Activated CD8-positive, alpha-beta memory T cell treated with anti-CD3 and anti-CD28 coated beads, Interleukin-2, amount 10 ng/mL, durations not matched to agents 7 days and 5 days (primary cell): ENCODE results near the gene MPV17L. TPM values are rescaled to one million over a fixed set of nuclear protein-coding genes. Genes with fewer than 3 reads are reported as not detected.
"Not testable (repeated sequence)": the region's sequence is repeated elsewhere in the genome, so short reads cannot be mapped to it uniquely, and the experiment has no call there.

Experiments
- ATAC-seq: fragments of 150-1000 bp; cut with Tn5 transposase; one replicate; pipeline ENCODE4 v1.10.0; 2021; ENCODE audit warnings: moderate library complexity
- CTCF ChIA-PET: fragments of 350-600 bp; sonication (Branson Sonifier 250); formaldehyde crosslinking; loops from one replicate; lab custom pipeline; 2021; ENCODE audit warnings: antibody characterized with exemption; lab: Charles Lee
- DNase-seq: peaks from one replicate; pipeline ENCODE4 v3.0.0-alpha.2; 2020
- H3K27ac Mint-ChIP-seq: one replicate; pipeline ENCODE4 v1.8.0; 2021; ENCODE audit warnings: mild to moderate bottlenecking, mixed read lengths
- H3K27me3 Mint-ChIP-seq: one replicate; pipeline ENCODE4 v1.8.0; 2021; ENCODE audit warnings: mixed read lengths
- H3K36me3 Mint-ChIP-seq: one replicate; pipeline ENCODE4 v1.8.0; 2021; ENCODE audit warnings: mild to moderate bottlenecking, mixed read lengths
- H3K4me1 Mint-ChIP-seq: one replicate; pipeline ENCODE4 v1.8.0; 2021; ENCODE audit warnings: mixed read lengths
- H3K4me3 Mint-ChIP-seq: one replicate; pipeline ENCODE4 v1.8.0; 2021; ENCODE audit warnings: mild to moderate bottlenecking, moderate library complexity, mixed read lengths
- H3K9me3 Mint-ChIP-seq: one replicate; pipeline ENCODE4 v1.8.0; 2022; ENCODE audit warnings: low read depth, mixed read lengths
- total RNA-seq, 2 experiments: library from RNA; stranded (reverse); gene quantifications; one replicate each; pipeline ENCODE4 v1.2.3, GENCODE V29; 2021

The MPV17L gene
- total RNA-seq, 2 experiments from 2014 or later: 0.26 TPM; not detected in 1

DNA sequence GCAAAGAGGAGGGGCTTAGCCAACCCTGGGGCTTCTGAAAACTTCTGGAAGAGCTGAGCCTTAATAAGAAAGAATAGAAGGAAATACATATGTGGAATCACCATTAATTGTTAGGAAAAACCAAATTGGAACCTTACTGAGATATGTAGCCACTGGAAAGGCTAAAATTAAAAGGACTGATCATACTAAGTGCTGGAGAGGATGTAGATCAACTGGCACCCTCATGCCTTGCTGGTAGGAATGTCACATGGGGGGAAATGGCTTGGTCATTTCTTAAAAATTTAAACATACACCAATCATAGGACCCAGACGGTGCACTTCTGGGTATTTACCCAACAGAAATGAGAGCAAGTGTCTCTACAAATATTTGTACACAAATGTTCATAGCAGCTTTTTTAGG lies 49.9 kb downstream of the MPV17L start:
- CTCF ChIA-PET: no interaction called here
- Mint-ChIP-seq H3K9me3 (no peaks in the 10 kb centered on the region), H3K27me3 (no peaks in the 10 kb centered on the region), H3K4me3 (no peak overlapping the region), H3K27ac (no peak overlapping the region), H3K36me3 (peaks cover 2% of the 10 kb centered on the region), H3K4me1 (no peaks in the 10 kb centered on the region)
- DNase-seq (no peak), ATAC-seq (no peak)

DNA sequence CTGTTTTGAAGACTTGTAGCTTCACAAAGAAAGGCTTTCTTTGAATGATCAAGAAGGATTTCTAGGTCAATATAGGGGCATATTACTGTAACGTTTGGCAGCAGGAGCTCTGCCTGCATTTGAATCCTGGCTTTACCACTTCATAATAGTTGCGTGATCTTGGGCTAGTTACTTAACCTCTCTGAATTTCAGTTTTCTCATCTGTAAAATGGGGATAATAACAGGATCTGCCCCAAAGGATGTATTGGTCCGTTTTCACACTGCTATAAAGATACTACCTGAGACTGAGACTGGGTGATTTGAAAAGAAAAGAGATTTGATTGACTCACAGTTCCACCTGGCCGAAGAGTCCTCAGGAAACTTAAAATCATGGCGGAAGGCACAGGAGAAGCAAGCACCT lies 51.3 kb downstream of the MPV17L start:
- ATAC-seq (no peak), DNase-seq (no peak)
- no peak overlapping the region for H3K27ac Mint-ChIP-seq
- CTCF ChIA-PET: no interaction called here
- peaks cover 2% of the 10 kb centered on the region for H3K27me3 Mint-ChIP-seq
- H3K36me3 Mint-ChIP-seq: peaks cover 2% of the 10 kb centered on the region
- H3K9me3 Mint-ChIP-seq: no peaks in the 10 kb centered on the region
- H3K4me1 Mint-ChIP-seq: no peaks in the 10 kb centered on the region
- H3K4me3 Mint-ChIP-seq: no peak overlapping the region

DNA sequence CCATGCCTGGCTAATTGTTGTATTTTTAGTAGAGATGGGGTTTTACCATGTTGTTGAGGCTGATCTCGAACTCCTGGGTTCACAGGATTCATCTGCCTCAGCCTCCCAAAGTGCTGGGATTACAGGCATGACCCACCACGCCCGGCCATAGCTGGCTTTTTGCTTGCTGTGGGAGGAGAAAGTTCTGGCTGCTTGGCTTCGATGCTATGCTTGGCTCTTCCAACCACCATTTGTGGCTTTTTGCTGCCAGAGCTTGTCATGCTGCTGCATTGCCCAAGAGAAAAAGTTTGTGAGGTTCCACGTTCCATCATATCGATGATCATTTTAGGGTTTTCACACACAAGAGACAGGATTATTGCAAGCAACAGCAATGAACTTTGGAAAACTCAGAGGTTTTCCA lies 55.1 kb downstream of the MPV17L start:
- no peaks in the 10 kb centered on the region for H3K36me3 Mint-ChIP-seq
- CTCF ChIA-PET: no interaction called here
- H3K4me3 Mint-ChIP-seq: no peak overlapping the region
- ATAC-seq (no peak), DNase-seq (no peak)
- H3K9me3 Mint-ChIP-seq: no peaks in the 10 kb centered on the region
- H3K27me3 Mint-ChIP-seq: peaks cover 4% of the 10 kb centered on the region
- H3K27ac Mint-ChIP-seq: no peak overlapping the region
- no peaks in the 10 kb centered on the region for H3K4me1 Mint-ChIP-seq

DNA sequence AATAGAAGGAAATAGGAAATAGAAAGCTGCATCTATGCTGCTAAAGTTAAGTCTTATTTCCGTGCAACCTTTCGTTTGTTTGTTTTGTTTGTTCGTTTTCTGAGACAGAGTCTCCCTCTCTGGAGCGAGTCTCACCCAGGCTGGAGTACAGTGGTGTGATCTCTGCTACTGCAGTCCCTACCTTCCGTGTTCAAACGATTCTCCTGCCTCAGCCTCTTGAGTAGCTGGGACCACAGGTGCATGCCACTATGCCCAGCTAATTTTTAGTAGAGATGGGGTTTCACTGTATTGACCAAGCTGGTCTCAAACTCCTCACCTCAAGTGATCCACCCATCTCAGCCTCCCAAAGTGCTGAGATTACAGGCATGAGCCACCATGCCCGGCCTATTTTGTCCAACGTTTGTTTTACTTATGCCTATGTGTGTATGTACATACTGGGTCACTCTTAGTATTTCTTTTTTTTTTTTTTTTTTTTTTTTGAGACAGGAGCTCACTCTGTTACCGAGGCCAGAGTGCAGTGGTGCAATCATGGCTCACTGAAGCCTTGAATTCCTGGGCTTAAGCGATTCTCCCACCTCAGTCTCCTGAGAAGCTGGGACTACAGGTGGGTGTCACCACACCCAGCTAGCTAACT lies 55.7 kb downstream of the MPV17L start:
- peaks cover 4% of the 10 kb centered on the region for H3K27me3 Mint-ChIP-seq
- no peak for ATAC-seq
- no peaks in the 10 kb centered on the region for H3K9me3 Mint-ChIP-seq
- no peak overlapping the region for H3K4me3 Mint-ChIP-seq
- no peak overlapping the region for H3K27ac Mint-ChIP-seq
- H3K4me1 Mint-ChIP-seq: no peaks in the 10 kb centered on the region
- CTCF ChIA-PET: no interaction called here
- no peak for DNase-seq
- H3K36me3 Mint-ChIP-seq: no peaks in the 10 kb centered on the region

DNA sequence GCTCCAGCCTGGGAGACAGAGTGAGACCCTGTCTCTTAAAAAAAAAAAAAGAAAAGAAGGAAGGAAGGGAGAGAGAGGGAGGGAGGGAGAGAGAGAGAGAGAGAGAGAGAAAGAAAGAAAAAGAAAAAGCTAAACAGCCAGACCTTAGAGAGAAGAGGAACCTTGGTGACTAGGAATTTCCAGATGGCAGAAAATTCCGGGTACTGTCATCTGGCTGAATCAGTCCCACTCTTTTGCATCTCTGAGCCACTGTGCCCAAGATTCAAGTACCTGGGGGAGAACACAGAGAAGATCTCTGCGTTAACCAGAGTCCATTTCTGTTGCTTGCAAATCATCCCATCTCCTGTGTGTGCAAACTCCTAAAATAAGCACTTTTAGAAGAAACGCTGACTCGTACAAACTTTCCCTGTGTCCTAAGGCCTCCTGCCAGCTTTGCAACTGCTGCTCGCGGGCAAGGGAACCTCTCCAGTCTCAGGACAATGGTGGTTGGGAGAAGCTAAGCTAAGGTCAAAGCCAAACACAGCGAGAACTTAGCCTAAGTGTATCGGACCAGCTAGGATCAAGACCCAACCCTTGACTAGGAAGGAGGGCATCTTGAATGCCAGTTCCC lies 56.8 kb downstream of the MPV17L start:
- Mint-ChIP-seq H3K9me3 (no peaks in the 10 kb centered on the region), H3K4me3 (no peak overlapping the region), H3K27me3 (peaks cover 6% of the 10 kb centered on the region), H3K4me1 (no peaks in the 10 kb centered on the region), H3K27ac (no peak overlapping the region), H3K36me3 (no peaks in the 10 kb centered on the region)
- ATAC-seq (no peak), DNase-seq (no peak)
- CTCF ChIA-PET: no interaction called here

DNA sequence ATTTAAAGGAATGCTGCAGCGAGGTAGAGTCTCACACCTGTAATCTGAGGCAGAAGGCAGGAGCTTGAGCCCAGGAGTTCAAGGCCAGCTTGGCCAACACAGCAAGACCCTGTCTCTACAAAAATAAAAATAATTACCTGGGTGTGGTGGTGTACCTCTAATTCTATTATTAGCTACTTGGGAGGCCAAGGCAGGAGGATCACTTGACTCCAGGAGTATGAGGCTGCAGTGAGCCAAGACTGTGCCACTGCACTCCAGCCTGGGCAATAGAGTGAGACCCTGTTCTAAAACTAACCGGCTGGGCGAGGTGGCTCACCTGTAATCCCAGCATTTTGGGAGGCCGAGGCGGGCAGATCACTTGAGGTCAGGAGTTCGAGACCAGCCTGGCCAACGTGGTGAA lies 57.7 kb downstream of the MPV17L start:
- ATAC-seq, DNase-seq, H3K27ac Mint-ChIP-seq, H3K4me1 Mint-ChIP-seq, H3K36me3 Mint-ChIP-seq, H3K4me3 Mint-ChIP-seq, CTCF ChIA-PET, H3K9me3 Mint-ChIP-seq: not testable (repeated sequence)
- H3K27me3 Mint-ChIP-seq: peaks cover 13% of the 10 kb centered on the region

DNA sequence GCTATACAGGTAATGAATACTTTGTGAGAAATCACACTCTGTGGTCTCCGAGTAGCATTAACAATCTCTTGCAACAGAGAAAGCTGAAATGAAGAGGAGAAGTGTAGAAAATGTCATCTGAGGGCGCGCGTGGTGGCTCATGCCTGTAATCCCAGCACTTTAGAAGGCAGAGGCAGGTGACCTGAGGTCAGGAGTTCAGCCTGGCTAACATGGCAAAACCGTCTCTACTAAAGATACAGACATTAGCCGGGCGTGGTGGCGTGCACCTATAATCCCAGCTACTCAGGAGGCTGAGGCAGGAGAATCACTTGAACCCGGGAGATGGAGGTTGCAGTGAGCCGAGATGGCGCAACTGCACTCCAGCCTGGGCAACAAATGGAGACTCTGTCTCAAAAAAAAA lies 59.4 kb downstream of the MPV17L start:
- H3K27ac Mint-ChIP-seq, H3K4me3 Mint-ChIP-seq, CTCF ChIA-PET, H3K36me3 Mint-ChIP-seq, ATAC-seq, DNase-seq, H3K9me3 Mint-ChIP-seq, H3K4me1 Mint-ChIP-seq: not testable (repeated sequence)
- peaks cover 13% of the 10 kb centered on the region for H3K27me3 Mint-ChIP-seq

DNA sequence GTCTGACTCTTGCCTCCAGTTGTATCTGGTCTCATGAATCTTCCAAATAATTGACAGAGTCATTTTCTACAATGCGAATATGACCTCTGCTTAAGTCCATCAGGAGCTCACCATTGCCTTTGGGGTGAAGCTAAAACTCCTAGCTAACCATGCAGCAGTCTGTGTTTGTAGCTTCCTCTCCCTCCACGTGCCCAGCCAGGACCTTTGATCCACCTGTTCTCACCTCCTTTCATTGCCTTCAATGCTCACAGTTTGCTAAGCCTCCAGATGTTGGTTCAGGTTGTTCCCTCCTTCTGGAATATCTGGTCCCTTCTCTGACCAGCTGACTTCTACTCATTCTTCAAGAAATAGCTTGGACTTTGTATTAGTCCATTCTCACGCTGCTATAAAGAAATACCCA lies 61.8 kb downstream of the MPV17L start:
- H3K36me3 Mint-ChIP-seq: no peaks in the 10 kb centered on the region
- CTCF ChIA-PET: no interaction called here
- DNase-seq (no peak), ATAC-seq (no peak)
- peaks cover 17% of the 10 kb centered on the region for H3K27me3 Mint-ChIP-seq
- no peak overlapping the region for H3K4me3 Mint-ChIP-seq
- H3K9me3 Mint-ChIP-seq: no peaks in the 10 kb centered on the region
- H3K4me1 Mint-ChIP-seq: no peaks in the 10 kb centered on the region
- no peak overlapping the region for H3K27ac Mint-ChIP-seq

DNA sequence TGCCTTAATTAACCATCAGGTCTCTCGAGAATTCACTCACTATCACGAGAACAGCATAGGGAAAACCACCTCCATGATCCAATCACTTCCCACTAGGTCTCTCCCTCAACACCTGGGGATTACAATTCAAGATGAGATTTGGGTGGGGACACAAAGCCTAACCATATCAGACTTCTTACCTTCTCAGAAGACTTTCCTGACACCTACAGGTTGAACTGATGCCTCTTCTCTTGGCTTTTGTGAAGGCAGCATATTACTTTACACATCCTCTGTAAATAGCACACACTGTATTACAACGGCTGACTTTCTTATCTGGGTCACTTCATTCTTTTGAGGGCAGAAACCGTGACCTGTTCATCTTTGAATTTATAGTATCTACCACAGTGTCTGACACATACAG lies 62.4 kb downstream of the MPV17L start:
- Mint-ChIP-seq H3K27me3 (peaks cover 15% of the 10 kb centered on the region), H3K9me3 (no peaks in the 10 kb centered on the region), H3K27ac (no peak overlapping the region), H3K4me1 (no peaks in the 10 kb centered on the region), H3K4me3 (no peak overlapping the region), H3K36me3 (no peaks in the 10 kb centered on the region)
- ATAC-seq (no peak), DNase-seq (no peak)
- CTCF ChIA-PET: no interaction called here

DNA sequence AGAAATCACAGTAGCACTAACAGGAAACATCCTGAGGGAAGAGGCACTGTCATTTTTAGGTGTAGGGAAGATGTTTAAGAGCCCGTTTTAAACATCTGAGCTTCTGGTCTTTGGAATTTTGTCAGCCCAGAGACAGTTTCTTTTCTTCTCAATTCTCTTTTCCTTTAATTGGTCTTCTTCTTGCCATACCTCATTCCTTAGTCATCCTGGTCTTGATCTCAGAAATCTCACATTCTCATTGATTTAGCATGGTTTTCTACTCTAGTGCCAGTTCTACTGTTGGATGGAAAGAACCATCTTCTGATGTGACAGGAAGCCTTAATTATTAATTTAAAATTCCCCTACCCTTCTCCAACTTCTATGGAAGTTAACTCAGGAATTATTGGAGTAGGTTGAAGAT lies 64.2 kb downstream of the MPV17L start:
- Mint-ChIP-seq H3K36me3 (no peaks in the 10 kb centered on the region), H3K4me3 (no peak overlapping the region), H3K4me1 (no peaks in the 10 kb centered on the region), H3K9me3 (no peaks in the 10 kb centered on the region), H3K27me3 (peaks cover 15% of the 10 kb centered on the region), H3K27ac (no peak overlapping the region)
- no peak for DNase-seq
- no peak for ATAC-seq
- CTCF ChIA-PET: no interaction called here

DNA sequence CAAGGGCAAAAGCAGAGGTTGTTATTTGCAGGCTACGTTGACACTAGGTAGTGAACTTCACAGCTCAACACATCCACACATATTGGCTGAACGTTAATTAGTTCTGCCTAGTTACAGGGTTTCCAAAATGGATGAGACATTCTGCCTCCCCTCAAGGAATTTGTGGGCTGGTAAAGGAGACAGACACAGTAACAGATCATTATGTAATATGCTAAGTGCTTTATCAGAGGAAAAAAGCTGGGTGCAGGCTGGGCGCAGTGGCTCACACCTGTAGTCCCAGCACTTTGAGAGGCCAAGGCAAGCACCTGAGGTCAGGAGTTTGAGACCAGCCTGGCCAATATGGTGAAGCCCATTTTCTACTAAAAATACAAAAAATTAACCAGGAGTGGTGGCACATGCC lies 65.0 kb downstream of the MPV17L start:
- peaks cover 15% of the 10 kb centered on the region for H3K27me3 Mint-ChIP-seq
- CTCF ChIA-PET: no interaction called here

DNA sequence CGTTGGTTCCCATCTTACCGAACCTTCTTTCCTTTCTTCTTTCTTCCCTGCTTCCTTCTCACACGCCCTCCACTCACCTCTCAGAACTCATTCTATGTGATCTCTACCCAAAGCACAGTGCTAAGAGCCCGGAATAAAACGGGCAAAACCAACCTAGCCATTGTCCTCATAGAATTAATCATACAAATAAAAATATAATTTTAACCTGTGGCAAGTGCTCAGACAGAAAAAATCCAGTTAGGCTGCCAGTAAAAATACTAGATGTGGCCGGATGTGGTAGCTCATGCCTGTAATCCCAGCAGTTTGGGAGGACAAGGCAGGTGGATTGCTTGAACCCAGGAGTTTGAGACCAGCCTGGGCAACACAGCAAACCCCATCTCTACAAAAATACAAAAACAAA lies 65.8 kb downstream of the MPV17L start:
- Mint-ChIP-seq H3K36me3 (no peaks in the 10 kb centered on the region), H3K27me3 (peaks cover 15% of the 10 kb centered on the region), H3K9me3 (no peaks in the 10 kb centered on the region), H3K27ac (no peak overlapping the region), H3K4me1 (no peaks in the 10 kb centered on the region), H3K4me3 (no peak overlapping the region)
- CTCF ChIA-PET: no interaction called here
- no peak for DNase-seq
- no peak for ATAC-seq

More for the DNA sequence above, 65.0 kb downstream of the MPV17L start:
- DNase-seq: no peak
- Mint-ChIP-seq H3K36me3 (no peaks in the 10 kb centered on the region), H3K4me1 (no peaks in the 10 kb centered on the region), H3K9me3 (no peaks in the 10 kb centered on the region), H3K27ac (no peak overlapping the region), H3K4me3 (no peak overlapping the region)
- ATAC-seq: no peak
